Measurements from ENCODE around the gene TNFAIP1. TPM values are rescaled to one million over a fixed set of nuclear protein-coding genes. Genes with fewer than 3 reads are reported as not detected.

TNFAIP1 gene
- total RNA-seq, 2 donors from 2014 or later, result 34.6 to 38.2 TPM

DNA sequence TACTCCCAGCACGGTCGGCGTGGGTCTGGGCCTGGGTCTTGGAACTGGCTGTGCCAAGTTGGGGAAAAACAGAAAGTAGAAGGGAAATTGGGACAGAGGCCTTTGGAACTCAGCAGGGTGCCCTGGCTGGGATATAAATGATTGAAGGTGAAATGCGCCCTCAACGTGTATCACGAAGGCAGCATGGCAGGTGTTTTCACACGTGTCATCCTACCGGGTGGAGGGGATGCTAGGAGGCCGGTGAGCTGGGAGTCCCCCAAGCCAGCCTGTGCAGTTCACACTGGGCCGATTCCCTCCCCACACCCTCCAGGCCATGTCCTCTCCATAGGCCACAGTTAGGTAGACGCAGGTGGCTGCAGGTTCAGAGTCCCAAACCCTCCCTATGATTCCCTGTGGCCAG lies 6.0 kb downstream of the TNFAIP1 start:
- intact Hi-C loops (cut with DNase I, micrococcal nuclease), result no loop called here
- DNase-seq (no peak), ATAC-seq (no peak)

DNA sequence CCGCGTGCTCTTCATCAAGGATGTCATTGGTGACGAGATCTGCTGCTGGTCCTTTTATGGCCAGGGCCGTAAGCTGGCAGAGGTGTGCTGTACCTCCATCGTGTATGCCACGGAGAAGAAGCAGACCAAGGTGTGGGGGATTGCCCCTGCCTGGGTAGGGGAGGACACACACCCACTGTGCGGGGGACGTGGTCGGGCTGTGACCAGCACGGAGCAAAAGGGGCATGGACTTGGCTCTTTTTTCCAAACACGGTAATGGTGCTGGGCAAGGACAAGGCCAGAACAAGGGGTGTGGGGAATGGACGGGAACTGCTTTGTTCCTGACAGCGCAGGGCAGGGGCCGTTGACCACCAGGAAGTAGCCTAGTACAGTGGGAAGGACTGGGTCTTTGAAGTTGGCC lies 6.8 kb downstream of the TNFAIP1 start:
- no peak for ATAC-seq
- DNase-seq, result no peak
- intact Hi-C loops (cut with DNase I, micrococcal nuclease), result no loop called here

DNA sequence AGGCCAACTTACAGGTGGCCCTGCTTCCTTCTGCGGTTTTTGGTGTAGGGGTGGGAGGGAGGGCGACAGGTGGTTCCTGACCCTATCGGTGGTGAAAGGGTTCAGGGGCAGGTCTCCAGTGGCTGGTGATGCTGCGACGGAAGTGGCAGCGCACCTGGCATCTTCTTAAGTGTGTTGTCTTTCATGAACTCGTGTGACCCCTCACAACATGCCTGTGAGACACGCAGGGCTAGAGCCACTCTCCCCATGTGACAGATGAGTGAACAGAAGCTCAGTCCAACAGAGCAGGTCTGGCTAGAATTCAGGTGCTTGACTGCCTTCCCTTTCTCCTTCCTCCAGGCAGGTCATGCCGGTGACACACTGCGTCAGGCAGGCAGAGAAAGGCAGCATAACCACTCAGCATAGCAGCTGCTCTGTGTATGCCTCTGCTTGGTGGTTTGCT lies 8.0 kb downstream of the TNFAIP1 start:
- intact Hi-C loops (cut with DNase I, micrococcal nuclease), result no loop called here
- no peak for DNase-seq
- ATAC-seq, result no peak

DNA sequence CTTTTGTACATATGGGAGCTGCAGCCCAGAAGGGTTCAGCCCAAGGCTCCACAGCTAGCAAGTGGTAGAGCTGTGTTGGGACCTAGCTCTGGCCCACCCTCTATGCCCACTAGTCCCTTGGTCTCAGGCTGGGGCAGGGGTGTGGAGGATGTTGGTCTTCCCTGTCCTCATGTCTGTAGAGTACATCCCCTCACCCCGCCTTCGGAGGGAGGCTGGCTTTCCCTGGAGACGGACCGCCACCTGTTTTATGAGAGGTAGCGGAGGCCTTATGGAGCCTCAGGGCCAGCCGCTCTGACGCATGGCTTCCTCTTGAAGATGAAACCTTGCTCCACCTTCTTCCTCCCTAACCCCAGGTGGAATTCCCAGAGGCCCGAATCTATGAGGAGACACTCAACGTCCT lies 8.4 kb downstream of the TNFAIP1 start:
- ATAC-seq (no peak), DNase-seq (no peak)

DNA sequence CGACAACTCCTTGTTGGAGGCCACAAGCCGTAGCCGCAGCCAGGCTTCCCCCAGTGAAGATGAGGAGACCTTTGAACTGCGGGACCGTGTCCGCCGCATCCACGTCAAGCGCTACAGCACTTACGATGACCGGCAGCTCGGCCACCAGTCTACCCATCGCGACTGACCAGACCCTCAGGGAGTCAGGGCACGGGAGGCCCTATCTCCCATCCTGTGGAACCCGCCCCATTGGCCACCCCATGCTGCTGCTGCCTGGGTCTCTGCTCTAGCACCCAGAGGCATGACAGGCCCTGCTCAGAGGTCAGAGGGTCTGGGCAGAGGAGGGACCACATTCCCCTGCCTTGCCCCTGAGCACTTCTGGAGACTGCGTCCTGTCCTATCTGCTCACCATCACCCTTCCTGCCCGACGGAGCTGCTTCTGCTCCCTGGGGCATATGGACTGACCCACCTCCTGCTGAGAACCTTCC lies 8.9 kb downstream of the TNFAIP1 start:
- DNase-seq, result no peak
- intact Hi-C loops (cut with DNase I, micrococcal nuclease), result no loop called here
- ATAC-seq, result no peak

More for the DNA sequence above, 8.4 kb downstream of the TNFAIP1 start:
- intact Hi-C loops (cut with DNase I, micrococcal nuclease), result no loop called here

DNA sequence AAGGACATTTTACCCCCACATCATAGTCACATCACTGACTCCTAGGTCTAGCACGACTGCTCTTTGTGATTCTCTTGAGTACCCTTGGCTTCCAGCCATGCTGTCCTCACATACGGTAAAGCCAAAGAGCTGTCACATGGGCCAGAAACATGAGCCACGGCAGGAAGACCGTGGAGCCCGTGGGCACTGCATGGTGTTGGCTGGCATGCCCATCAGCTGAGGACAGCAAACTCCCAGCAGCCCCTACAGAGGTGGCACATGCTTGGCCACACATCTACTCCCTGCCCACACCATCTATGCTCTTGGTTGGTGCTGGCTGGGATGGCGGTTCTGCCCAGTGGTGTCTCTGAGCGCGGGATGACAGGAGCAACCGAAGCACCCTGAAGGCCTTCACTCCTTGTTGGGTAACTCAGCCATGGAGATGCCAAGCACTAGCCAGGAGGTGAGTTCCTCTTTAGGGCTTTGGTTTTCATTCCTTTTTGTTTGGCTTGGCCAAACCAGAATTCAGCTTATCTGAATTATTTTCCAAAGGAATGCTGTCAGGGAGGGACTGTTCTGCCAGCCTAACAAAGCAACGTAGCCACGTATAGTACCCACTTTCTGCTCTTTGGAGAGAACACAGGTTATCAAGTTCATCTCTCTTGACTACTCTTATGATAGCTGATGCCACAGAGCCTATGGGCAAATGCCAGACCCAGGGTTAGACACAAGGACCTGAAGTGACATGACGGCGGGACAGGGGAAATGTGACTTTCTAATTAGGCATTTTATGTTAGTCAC lies 10.0 kb downstream of the TNFAIP1 start:
- DNase-seq (no peak), ATAC-seq (peak; percentile 15)
- intact Hi-C loops (cut with DNase I, micrococcal nuclease), result no loop called here

DNA sequence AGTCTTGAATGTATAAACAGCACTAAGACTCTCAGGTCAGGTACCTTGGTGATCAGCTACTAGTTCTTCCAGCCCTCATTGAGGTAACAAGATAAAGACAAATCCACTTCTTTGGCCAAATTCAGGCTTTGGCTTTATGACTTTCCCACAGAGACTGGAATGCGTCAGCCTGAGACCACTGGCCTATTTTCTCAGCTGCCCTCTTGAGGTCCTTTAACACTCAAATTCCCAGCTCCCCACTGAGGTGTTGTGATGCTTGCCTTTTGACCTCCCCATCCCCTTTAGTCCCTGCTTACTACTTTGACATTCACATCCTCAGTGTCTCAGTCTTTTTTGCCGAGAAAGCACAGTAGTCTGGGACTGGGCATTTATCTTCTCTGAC lies 10.6 kb downstream of the TNFAIP1 start:
- intact Hi-C loops (cut with DNase I, micrococcal nuclease), result no loop called here
- ATAC-seq (no peak), DNase-seq (no peak)

DNA sequence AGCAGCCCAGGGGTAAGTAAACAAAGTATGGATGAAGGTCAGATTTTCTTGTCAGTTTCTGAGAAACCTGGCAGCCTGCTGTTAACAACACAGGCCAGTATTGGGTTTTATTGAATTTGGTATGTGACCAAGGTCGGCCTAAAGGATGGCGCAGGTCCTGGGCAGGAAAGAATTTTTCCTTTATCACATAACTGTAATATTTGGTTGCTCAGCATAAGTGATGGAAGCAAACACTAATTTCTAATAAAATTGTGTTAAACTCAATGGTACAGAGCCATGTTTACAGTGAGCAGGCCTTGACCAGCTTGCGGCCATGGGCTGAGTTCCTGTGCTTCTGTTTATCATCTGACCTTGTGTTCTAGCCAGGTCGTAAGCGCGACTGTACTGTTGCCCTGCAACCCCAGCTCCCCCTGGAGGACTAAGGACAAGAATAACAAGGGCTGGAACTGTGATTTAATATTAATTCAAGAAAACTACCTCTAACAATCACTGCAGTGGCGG lies 11.2 kb downstream of the TNFAIP1 start:
- intact Hi-C loops (cut with DNase I, micrococcal nuclease), result no loop called here
- DNase-seq (no peak), ATAC-seq (peak; percentile 35)

DNA sequence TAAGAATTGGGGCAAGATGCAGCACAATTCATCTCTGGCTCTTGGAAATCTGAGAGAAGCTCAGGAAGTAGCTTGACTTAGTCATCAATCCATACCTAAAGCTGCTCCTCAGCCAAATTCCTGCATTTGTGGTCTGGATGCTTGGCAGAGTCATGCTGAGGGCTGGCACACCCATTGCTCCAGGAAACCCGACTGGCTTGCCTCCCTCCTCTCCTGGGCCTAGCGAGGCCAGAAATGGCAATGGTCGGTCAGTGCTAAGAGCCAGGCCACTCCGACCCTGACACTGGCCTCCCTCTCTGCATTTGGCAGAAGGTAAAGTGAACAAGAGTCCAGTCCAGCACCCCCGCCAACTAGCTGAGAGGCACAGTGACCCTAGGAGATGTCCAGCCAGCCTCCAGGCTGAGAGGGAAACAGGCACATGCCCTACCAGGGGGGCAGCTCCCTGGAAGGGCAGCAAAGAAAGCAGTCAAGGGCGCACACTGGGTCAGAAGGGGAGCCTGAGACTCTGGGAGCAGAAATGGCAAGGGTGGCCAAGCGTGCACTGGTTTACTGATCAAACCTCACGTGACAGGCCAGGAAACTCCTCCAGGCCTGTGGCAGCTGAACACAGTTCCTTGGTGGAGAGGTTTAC lies 11.8 kb downstream of the TNFAIP1 start:
- ATAC-seq, result no peak
- intact Hi-C loops (cut with DNase I, micrococcal nuclease), result no loop called here

DNA sequence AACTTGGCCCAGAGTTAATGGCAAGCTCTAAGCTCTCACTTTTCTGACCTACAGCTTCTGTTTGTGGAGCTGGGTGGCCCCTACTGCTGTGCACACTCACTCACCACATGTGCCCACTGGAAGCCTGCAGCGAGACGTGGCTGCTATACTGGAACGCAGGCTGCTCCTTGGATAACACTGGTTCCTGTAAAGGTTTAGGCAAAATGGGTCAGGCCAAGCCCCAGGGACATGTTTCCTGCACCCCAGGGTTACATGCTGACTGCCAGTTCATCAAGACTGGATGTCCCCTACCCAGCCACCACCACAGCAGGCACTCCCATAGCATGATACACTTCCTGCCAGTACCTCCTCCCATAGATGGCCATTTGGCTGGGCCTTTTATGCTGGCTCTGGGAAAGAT lies 13.4 kb downstream of the TNFAIP1 start:
- ATAC-seq (no peak), DNase-seq (no peak)
- intact Hi-C loops (cut with DNase I, micrococcal nuclease), result no loop called here

More for the DNA sequence above, 11.8 kb downstream of the TNFAIP1 start:
- no peak for DNase-seq

DNA sequence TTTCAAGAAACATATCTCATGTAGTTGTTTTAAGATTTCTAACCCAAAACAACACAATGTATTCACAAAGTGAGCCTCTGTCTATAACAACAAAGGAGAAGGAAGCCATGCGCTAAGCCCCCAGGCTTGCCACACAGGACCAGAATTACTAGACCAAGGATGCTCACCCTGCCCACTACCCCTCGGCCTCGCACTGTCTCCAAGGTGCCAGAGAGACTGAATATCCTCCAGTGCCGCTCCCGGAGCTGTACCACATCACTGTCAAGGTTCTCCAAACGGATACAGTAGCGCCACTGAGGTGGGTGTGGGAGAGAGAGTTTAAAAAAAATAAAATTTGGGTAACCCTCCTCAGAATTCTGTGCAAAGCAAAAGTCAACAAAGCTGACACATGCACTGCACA lies 14.7 kb downstream of the TNFAIP1 start:
- intact Hi-C loops (cut with DNase I, micrococcal nuclease), result no loop called here
- no peak for ATAC-seq

DNA sequence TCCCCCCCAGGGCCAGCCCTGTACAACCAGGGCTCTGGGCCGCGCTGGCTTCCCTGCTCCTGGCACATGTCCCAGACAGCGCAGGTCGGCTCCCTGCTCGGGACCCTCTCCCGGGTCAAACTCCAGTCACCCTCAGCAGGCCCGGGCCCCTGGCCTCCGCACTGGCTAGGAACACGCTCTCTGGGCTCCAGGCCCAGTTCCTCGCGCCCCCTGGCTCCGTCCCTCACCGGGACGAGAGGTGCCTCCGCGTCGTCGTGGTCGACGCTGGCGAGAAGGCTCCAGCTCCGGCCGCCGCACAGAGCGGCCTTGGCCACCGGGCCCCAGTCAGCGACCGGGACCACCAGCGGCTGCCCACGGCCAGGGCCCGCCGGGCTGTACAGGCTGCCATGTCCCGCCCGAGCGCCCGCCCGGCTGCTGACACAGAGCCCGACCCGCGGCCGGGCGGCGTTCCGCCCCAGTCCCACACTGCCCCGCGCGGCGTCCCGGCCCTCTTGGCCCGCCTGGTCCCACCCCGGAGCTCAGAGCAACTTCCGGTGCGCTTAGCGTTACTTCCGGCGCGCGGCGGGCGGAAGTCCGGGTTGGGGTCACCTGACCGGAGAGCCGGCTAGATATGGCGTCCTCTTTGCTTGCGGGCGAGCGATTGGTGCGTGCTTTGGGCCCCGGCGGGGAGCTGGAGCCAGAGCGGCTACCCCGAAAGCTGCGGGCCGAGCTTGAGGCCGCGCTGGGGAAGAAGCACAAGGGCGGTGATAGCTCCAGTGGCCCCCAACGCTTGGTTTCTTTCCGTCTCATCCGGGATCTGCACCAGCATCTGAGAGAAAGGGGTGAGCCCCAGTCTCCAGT lies 21.7 kb downstream of the TNFAIP1 start, which contains the start of gene POLDIP2:
Gene POLDIP2, minus strand, starts transcription at position 467 of the 840 bp plus-strand sequence. Its CDS starts 79 bp downstream, at position 388.
- peak; percentile 98 for ATAC-seq

More for the DNA sequence above, 14.7 kb downstream of the TNFAIP1 start:
- DNase-seq, result no peak

DNA sequence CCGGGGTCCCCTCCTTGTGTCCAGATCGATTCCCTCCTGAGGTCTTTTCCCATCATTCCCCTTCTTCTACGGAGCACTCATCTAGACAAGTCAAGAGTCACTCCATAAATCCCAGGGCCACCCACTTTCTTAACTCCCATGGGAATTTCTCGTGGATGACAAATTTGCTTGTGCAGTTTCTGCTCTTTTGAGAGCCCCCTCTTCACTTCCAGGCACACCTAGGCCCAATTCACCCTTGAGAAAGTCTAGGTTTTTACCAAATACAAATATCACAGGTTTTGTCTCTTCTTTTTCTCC lies 22.3 kb downstream of the TNFAIP1 start:
- intact Hi-C loops (cut with DNase I, micrococcal nuclease), result no loop called here

More for the DNA sequence above, 21.7 kb downstream of the TNFAIP1 start, which contains the start of gene POLDIP2:
- intact Hi-C loops (cut with DNase I, micrococcal nuclease), result no loop called here
- peak; percentile 94 to 95 for DNase-seq

DNA sequence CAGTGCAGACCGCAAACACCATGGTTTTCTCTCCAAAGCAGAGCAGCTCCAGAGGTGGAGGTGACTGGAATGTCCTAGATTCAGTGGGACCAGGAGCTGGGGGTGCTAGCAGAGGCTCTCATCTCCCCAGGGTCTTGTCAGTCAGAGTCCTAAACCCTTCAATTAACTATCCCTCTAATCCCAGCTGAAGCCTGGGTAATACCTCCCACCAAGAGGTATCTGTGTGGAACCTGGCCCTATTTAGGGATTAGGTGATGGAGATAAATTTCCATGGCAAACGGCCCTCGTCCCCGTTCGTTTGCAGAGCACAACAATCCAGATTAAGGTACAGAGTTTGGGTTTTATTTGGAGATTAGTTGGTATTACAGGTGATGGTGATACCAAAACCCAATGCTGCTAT lies 27.6 kb downstream of the TNFAIP1 start:
- no peak for DNase-seq
- ATAC-seq, result no peak
- intact Hi-C loops (cut with DNase I, micrococcal nuclease), result no loop called here

More for the DNA sequence above, 22.3 kb downstream of the TNFAIP1 start:
- DNase-seq (no peak), ATAC-seq (no peak)

DNA sequence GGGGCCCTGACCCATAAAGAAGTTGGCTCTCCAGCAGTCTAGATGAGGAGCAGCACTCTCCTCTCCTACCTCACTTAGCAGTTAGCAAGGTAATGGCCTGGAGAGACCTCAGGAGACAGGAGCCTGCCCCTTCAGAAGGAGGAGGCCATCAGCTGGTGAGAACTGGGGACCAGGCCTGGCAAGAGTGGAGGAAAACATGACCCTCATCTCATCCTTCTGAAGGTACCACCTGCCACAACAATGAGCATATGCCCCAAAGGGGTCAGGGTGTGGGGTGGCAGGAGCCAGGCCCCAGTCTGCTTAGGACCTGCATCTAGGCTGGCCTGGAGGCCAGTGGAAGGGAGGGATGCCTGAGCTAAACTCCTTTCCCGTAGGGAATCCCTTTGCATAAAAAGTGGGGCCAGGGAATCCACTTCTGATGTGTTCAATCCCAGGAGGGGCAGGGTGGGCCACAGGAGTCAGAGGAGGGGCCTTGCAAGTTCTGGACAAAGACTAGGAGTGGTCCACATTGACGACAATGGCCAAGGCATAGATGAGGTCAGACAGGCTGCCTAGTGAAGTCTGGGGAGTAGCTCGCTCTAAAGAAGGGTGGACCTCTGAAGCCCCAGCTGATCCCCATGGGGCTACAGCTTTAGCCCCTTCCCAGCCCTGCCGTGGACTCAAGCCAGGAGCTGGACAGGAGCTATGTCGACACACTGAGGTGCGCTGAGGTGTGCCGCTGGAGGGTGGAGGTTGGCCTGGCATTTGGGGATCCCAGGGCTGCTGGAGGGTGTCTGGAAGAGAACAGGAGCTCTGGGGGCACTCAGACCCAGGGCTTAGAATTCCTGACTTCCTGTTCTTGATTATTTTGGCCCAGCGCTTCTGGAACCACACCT lies 28.5 kb downstream of the TNFAIP1 start:
- ATAC-seq (no peak), DNase-seq (no peak)
- intact Hi-C loops (cut with DNase I, micrococcal nuclease), result no loop called here

DNA sequence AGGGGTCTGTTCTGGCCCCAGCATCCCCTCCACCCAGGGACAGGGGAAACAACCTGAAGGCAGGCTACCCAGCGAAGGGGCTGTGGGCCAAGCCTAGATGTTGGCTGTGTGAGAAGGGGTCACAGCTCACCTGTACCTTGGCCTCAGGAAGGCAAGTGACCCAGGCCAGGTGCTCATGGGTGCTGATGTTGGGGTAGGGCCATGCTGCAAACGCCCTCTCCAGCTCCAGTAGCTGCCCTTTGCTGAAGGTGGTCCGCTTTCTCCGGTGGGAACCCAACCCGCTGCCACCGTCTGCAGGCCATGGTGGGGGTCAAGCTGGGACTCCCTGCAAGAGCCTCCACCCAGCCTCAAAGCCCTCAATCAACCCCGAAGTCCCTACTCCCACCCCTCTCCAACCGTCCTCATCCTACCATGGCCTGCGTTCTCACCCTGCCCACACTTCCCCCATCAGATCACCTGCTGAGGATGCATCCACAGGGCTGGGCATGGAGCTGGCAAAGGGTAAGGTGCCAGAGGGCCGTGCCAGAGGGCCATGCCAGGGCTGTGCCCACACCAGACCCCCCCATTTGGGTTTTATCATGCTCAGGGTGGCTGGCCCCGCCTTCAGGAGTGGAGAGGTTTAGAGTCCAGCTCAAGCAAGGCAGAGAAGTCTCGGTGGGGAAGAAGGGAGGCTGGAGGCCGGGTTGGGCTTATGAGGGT lies 29.3 kb downstream of the TNFAIP1 start, which contains the start of gene SEBOX:
Gene SEBOX, minus strand, starts transcription at position 535 of the 699 bp plus-strand sequence. Its CDS starts 48 bp downstream, at position 487.
- ATAC-seq, result no peak
- intact Hi-C loops (cut with DNase I, micrococcal nuclease), result no loop called here
- DNase-seq, result no peak

DNA sequence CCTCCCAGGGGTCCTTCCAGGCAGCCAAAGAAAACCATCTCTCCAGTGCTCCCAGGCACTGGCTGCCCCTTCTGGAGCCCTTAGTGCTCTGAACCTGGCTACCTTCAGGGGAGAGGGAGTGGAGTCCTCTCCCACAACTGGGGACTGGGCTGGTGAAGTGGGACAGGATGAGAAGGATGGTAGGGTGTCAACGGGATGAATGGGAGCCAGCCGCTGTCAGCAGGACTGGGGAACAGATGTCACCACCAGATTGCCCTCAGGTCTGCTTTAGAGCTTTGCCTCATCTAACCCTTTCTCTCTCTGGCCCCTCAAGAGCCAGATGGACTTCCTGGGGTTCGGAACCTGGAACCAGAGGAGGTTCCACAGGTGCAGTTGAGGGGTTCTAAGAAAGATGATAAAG lies 29.9 kb downstream of the TNFAIP1 start:
- DNase-seq, result no peak
- ATAC-seq, result no peak
- intact Hi-C loops (cut with DNase I, micrococcal nuclease), result no loop called here

DNA sequence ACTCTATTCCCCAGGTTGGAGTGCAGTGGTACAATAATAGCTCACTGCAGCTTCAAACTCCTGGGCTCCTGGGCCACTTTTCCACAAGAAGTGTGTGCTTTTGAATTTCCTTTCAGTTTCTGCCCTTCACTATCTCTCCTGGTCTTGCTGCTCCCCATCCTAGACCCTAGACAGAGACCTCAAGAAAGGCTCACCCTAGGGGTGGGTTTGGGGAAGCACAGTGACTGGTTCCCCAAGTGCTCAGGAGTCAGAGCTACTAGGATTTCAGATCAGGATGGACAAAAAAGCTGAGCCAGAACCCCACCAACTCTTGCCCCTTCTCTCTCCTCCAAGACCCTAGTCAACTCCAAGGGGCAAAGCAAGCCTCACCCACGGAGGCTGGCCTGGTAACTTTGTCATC lies 31.0 kb downstream of the TNFAIP1 start:
- ATAC-seq (no peak), DNase-seq (no peak)
- intact Hi-C loops (cut with DNase I, micrococcal nuclease), result no loop called here

Data from left colon (tissue), 2 donors.